HuH-7.5 (cell line): Measurements from ENCODE around the gene ALDH1A1.

Experiments
- DNase-seq: peaks from one replicate; pipeline ENCODE4 v3.0.0; 2011; ENCODE audit warnings: low spot score

Gene ALDH1A1

DNA sequence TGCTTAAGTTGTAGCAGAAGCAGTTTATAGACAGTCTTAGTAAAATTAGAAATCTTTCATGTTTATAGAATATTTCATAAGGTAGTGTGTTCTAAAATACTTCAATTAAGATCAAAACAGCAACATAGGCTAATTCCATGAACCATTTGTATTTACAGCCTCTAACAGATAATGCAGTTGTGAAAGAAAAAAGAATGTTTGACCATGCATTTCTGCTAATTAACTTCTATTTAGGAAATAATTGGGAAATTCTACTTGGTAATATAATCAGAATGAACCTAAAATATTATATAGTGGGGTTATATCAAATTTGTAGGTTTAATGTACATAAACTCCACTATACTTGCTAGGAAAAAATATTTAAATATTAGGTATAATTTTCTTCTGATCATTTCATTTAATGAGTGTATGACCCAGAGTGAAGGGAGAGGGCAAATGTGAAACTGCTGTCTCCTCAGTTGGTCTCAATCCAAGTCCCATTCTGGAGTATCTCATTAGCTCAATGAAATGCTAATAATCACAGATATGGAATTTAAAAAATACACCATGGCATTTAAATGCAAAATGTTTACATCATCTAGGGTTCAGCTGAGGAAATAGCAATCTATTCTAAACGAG is 34.9 kb downstream of the ALDH1A1 start:
- no peak for DNase-seq

DNA sequence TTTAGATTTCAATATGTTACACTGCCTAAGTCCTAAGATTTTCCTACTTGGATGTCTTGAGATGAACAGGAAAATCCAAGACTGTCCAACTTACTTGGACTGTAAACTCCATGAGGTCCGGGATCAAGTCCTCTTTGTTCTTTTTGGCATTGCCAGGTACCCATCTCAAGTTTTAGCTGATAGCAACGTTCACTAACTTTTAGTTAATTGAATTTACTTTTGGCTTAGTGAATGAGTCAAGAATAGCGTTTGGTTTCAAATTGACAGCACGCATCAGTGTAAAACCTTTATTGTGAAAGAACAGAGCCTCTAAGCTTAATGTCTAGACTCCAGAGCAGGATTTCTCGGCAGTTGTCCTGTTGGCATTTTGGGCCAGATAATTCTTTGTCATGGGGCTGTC is 37.2 kb downstream of the ALDH1A1 start:
- DNase-seq, result no peak

DNA sequence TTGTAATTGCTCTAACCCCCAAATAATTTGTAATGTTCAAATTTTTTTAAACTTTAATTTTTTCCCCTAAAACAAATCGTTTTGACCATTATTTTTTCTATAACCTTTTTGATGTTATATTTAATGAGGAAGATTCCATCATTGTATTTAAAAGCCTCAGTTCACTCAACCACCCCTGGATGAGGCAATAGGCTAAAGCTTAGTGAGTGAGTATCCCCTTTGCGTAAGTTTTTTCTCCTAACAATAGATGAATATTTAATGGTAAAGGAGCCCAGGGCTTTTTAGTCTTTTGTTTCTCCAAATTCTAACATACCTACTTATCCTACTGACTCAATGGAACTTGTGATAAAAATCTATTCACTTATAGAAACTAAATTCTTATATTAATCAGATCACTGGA is 38.1 kb downstream of the ALDH1A1 start:
- DNase-seq, result no peak

DNA sequence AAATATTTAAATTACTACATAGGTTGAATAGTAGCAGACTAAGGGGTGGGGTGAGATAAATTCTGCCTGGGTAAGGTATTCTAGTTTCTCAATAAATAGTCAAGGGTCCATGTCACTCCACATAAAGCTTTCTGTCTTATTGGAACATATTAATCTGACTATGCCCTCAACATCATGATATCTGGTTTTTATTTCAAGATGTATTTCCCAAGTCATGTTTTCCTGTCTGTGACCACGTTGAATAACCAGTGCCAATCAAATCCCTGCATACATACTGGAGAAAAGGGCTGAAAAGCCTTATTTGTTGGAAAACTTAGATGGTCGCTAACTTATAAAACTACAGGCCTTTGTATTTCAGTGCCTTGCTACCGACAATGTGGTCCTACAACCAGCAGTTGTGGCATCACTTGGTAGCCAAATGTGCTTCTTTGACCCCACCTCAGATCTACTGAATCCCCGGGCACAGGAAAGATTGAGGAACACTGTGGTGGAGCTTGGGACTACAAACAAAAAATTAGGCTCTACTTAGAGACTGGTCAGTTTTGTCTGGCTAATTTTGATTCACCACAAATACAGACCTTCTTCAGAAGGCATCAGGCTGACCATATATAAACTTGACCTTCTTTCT is 39.4 kb downstream of the ALDH1A1 start:
- no peak for DNase-seq

DNA sequence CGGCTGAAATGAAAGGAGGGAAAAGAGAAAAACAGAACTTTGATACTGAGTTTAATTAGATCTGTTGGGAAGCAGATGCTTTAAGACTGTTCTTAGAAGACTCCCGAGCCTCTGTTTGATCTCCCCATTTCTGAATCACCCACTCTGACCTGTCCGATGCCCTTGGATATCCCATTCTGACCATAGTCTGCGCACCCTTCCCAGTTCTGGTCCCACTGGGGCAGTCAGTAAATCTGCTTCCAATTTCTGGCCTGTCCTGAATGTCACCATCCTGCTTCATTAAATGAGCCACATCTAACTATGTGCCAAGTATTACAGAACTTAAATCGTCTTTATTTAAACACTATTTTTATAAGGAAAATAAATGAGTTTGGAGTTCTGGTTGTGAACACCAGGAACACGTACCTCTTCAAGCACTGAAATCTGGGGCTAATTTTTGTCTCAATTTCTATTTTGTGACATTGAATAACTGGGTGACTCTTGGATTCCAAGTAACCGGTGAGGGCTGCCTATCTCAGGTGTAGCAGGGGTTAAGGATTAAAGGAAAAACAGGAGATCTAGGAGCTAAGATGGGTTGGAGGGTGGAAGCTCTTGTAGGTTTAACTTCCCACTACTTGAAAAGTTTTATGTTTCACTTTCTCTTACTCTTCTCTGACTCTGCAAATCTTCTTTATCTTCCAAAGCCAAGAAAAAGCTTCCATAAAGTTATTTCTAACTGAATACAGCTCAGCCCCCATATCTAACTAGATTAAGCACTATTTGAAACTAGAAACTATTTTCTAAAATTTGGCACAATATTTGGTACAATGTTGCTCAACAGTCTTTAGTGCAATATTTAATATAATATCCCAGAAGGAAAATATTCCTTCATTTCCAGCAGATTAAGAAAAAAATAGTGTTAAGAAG is 40.1 kb downstream of the ALDH1A1 start:
- no peak for DNase-seq

DNA sequence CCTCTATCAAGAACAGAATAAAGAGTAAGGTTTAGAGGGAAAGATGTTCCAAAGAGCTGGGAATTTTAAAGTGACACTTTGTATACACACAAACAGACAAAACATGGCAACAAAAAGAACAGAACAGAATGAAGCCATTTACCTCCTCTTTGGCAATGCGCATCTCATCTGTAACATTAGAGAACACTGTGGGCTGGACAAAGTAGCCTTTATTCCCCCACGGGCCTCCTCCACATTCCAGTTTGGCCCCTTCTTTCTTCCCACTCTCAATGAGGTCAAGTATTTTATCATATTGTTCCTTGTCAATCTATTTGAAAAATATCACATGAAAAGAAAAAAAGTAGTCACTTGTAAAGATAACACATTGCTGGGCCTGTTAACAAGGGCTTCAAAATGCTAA is 41.0 kb downstream of the ALDH1A1 start:
- DNase-seq, result no peak

DNA sequence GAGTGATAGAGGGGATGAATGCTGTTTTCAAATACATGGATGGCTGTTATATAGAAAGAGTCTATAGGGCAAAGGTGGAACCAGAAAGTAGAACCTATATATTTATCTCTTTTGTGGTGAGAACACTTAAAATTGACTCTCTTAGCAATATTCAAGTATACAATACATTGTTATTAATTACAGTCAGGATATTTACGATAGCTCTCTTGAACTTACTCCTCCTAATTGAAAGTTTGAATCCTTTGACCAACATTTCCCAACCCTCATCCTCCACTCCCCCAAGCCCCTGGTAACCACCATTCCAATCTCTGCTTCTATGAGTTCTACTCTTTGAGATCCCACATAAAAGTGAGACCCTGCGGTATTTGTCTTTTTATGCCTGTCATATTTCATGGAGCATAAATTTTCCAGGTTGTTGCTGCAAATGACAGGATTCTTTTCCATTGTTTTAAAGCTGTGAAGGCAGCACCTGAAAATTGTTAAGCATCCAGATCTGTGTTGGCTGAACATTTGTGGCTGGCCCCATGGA is 41.5 kb downstream of the ALDH1A1 start:
- no peak for DNase-seq

DNA sequence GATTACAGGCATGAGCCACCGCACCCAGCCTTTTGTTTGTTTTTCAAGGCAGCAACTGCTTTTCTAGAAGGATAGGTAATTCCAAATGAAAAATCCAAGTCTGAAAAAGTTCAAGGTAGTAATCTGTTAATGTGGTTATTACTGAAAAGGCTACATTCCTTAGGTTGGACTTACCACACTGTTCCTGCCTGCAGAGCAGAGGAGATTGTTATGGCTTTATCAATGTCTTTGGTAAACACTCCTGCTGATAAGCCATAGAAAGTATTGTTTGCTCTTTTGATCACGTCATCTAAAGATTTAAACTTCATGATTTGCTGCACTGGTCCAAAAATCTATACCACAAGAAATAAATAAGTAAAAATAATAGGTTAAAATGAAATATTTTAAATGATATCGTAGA is 43.4 kb downstream of the ALDH1A1 start:
- DNase-seq, result peak; percentile 20

DNA sequence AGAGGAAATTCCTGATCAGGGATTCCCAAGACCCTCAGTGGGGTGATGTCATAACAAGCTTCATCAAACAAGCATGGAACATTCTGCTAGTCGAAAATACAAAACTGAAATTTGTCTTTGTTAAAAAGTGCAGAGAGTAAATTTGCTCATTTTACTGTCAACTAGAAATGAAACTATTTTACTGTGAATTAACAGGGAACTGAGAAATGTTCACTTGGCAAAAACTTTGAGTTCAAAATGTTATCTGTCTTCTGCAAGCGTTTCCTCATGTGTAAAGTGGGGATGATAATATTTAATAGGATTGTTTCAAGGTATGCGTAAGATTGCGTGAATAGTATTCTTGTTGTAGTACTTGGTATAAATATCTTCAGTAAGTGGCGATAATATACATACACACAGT is 45.4 kb downstream of the ALDH1A1 start:
- no peak for DNase-seq

DNA sequence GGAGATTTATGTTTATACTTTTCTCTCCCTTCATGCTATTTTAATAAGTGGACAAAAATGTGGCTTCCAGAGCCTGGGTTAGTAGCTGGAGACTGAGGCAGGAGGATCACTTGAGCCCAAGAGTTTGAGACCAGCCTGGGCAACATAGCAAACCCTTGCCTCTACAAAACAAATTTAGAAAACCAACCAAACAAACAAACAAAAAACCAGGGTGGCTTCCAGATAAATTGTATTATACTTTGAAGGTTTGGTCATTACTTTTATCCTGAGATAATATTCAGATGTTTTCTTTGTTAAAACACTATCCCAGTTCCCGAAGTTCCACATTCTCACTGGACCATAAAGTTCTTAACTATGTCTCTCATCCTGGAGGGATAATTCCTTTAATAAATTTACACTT is 46.0 kb downstream of the ALDH1A1 start:
- DNase-seq, result no peak

DNA sequence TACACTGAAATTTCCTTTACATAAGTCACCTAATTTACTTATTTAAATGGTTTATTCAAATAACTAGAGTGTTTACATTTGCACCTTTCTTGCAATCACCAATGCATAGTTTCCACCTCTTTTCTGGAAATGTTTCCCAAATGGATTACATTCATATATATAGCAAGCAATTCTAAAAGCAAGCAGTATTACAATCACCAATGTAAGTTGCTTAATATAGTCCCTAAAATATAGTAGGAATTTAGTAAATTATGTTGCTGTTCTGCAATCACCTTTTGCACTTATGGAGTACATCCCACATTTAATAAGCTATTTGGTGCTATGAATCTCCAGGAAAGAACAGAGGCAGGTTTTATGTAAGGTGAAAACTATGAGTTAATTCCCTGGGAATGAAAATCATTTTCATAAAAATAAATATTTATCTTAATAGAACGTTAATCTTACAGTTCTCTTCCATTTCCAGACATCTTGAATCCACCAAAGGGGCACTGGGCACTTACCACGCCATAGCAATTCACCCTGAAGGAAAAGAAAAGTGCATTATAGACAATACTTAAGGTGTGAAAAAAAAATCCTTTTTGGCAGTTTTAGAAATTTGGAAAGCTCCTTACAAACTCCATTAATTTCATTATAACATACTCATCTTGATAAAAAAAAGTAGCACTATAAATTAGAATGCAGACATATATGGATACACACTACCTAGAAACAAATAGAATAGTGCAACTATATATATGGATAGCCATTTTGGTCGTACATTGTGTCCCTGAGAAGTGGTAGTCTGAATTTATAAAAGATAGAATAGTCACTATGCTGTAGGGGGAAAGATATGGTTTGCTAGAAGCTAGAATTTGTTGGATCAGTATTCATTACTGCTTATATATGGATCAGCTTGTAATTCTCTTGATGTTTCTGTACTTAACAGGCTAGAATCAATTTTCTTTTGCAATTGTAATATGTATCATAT is 47.1 kb downstream of the ALDH1A1 start:
- no peak for DNase-seq

DNA sequence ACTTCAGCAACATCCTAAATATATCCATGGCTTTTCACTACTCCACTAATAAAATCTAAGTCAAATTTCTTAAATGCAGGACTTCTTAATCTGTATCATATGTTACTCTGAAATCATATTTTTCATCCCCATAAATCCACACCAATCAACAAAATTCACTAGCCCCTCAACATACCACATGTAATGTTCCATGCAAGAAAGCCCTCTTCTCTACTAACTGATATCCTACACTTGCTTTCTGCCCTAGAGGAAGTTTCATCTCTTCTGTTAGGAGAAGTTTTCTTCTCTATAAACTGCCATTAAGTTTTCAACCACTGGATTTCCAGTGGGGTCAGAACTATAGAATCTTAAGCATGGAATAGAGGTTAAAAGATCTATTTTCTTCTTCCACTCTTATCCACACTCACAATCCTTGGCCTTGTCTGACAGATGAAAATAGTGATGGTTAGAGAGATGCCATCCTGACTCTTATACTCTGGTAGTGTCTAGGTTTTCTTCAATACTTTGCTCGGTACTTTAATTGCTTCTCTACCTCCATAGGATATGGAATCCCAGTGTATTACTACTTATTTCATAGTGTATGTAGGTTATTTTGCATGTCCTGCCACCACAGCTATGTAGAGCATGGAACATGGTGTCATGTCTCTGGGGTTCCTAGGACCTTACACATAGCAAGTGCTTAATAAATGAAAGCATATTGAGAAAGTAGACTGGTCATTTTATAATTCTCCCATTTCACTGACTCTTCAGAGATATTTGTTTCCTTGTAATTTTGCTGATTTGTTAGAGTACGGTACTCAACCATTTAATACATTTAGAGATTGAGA is 48.4 kb downstream of the ALDH1A1 start:
- DNase-seq, result no peak

DNA sequence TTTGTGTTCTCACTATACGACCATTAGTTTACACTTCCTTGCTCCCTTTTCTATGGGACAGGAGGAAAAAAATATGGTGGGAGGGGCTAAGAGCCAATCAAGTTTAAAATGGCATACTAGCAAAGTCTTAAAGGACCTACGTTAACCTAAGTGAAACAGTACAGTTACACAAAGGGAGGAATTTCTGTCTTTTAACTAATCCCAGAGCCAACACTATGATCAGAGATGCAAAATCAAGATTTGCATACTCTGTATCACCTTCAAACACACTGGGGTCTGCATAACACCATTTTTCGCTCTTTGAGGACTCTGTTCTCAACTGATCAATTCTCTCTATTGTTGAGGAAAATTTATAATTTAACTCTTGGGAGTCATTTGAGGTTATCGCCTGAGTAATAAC is 49.8 kb downstream of the ALDH1A1 start:
- no peak for DNase-seq

DNA sequence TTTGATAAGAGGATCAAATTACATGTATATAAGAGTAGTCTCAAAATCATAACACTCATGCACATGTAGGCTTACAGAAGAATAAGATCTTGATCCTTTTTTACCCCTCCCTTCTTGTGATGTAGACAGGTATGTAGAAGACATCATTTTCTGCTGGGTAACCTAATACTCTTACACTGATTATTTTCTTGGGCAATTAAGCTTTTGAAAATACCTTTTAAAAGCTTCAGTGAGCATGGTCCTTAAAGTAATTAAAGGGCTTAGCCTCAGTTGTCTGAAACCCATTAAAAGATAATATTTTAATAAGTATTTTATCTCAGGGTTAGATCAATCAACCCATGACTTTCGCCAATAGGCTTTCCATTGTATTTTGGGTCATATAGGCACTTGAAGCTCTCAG is 50.6 kb downstream of the ALDH1A1 start:
- DNase-seq, result no peak

DNA sequence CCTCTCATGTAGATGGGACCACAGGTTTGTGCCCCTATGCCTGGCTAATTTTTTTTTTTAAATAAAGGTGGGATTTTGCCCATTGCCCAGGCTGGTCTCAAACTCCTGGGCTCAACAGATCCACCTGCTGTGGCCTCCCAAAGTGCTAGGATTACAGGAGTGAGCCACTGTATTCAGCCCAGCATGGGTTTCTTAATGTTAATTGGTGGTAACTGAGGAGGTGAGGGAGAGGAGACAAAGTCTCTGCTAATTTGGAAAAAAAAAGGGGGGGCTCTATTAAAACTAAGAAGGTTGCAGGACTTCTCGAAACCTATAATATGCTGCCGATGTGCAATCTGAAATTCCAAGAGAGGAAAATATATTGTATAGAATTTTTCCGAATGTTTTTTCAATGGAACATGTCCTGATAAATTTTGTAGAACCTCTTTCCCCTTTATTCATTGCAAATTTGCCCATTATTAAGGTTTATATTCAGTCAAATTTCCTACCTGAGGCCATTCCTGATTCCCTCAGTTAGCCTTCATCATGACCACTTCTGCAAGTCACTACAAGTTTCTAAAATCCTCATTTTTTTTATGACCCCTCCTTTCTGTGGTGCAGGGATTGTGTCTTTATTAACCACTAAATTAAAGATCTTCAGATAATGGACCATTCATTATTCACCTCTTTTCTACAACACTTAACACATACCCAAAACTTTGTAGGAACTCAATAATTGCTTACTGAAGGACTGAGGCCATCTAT is 52.9 kb downstream of the ALDH1A1 start:
- no peak for DNase-seq

DNA sequence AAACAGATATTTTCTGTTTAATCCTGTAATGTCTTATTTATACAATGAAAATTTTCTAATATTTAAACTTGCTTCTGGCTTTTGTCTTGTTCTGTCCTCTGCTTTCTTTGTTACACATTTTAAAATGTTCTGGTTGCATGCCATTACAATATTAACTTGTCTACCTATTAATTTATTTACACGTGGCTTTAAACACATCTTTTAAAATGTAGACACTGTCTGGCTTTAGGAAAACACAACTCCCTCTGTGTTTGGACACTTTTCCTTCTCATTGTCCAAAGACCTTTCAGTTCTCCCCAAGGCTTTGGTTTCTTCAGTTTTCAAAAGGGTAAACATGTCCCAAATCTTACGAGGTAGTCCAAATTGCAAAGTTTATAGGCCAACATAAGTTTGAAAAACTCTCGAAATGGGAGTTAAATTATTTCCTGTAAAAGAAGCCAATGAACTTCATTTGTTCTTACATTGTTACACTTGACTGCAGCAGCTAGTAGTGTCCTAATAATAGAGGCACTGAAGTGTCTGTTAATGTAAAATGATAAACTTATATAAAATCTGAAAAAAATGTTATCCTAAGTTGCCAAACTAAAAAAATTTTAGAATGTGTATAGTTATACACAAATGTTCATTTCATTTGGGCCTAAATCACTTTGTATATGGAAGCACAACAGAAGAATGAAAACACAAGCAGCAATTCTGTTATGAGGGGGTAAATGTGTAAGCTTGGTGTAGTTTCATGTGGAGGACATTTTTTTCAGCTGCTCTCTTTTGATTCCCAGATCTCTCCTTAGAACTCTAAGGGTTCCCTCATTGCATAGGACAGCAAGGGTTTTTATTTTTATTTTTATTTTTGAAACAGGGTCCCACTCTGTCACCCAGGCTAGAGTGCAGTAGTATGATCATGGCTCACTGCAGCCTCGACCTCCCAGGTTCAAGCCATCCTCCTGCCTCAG is 53.8 kb downstream of the ALDH1A1 start:
- no peak for DNase-seq

DNA sequence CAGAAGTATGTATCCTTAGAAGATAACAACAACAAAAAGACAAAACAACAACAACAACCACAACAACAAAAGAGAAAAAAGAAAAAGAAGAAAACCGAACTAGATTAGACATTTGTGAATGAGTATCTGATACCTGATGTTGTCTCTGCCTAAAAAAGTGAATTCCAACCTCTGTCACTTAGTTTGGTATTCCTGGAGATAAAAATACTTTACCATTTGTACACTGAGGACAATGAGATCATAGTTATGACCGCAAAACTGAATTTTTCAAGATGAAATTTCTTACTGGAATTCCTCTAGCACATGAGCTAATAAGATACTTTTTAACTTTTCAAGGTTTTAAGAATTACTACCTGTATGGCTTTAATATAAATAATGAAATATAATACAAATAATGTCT is 54.5 kb downstream of the ALDH1A1 start:
- no peak for DNase-seq

DNA sequence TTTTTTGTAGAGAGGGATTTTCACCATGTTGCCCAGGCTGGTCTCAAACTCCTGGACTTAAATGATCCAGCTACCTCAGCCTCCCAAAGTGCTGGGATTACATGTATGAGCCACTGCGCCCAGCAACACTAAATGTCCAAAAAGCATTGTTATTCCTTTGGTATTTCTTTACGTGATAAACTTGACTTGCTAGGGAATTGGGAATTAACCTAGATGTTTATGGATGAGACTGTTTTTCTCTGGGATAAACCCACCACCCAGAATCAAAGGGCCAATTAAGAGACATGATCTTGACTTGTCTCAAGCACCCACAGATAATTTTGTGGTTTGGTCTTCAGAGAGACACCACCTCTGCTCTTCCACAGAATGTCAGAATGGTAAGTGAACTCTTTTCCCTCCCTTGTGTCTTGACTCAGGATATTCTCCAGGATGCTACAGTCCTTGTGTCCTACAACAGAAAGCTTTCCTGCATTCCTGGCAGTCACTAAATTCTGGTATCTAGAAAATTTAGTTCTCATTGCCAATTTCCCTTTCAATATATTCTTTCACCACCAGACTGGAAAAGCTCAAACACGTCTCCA is 55.7 kb downstream of the ALDH1A1 start:
- no peak for DNase-seq

DNA sequence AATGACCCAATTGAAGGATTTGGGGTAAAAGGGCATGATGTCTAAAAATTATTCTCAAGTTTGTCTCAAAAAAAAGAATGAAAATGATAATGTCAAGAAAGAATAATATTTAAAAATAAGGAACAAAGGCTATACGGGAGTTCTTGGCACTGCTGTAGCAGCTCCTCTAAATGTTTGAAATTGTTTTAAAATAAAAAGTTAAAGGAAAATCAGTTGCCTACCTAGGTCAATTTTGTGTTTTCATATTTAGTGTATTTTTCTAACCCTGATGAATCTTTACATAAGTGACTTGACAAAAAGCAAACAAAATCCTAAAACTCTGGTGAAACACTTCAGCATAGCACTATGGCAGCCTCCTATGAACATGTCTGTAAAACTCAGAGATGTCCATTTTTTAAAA is 56.4 kb downstream of the ALDH1A1 start:
- no peak for DNase-seq
